Right lobe of liver (tissue), 6 donors: Measurements from ENCODE around the gene PYGO2. TPM values are rescaled to one million over a fixed set of nuclear protein-coding genes. Genes with fewer than 3 reads are reported as not detected.
A peak's percentile ranks its signal among the peaks of the same experiment; 100 is the strongest.

Experiments used
- ATAC-seq, 4 donors: fragments of 200-7000 bp; cut with Tn5 transposase; one replicate each; pipeline ENCODE4 v1.9.1; 2020; ENCODE audit warnings: mild to moderate bottlenecking in 4 of 4, moderate library complexity in 4 of 4
- DNase-seq, 3 donors: peaks; one replicate each; pipeline ENCODE4 v3.0.0-alpha.2; 2020
- H3K27ac ChIP-seq, 3 donors: fragments of 200-600 bp; one replicate each; pipeline ENCODE4 v1.8.0; 2022
- H3K27me3 ChIP-seq, 2 donors: fragments of 200-600 bp; one replicate each; pipeline ENCODE4 v1.8.0; 2022
- H3K36me3 ChIP-seq, 4 donors: fragments of 200-600 bp; sonication (generic) in 1 of 4; one replicate each; pipeline versions ENCODE4 v1.5.1 to v1.8.0; 2017 to 2022; ENCODE audit warnings: control low read depth in 1 of 4
- H3K4me1 ChIP-seq, 4 donors: fragments of 200-600 bp; sonication (generic) in 1 of 4; one replicate each; pipeline versions ENCODE4 v1.5.1 to v1.8.0; 2017 to 2022; ENCODE audit warnings: control low read depth in 1 of 4
- H3K4me3 ChIP-seq, 3 donors: fragments of 200-600 bp; one replicate each; pipeline ENCODE4 v1.8.0; 2022
- H3K9me3 ChIP-seq, 4 donors: fragments of 200-600 bp; sonication (generic) in 1 of 4; one replicate each; pipeline versions ENCODE4 v1.5.1 to v1.8.0; 2017 to 2022; ENCODE audit warnings: control low read depth in 1 of 4
- POLR2A ChIP-seq: fragments of 450-650 bp; IDR thresholded peaks from one replicate; pipeline ENCODE4 v1.6.1; 2017; ENCODE audit warnings: antibody characterized with exemption, mild to moderate bottlenecking
- WGBS: methylation state at CpG from one replicate; pipeline ENCODE4 v1.1.6; 2018; ENCODE audit warnings: low coverage, low lambda C conversion rate; ENCODE audit not compliant: insufficient coverage; ENCODE audit errors: missing lambda C conversion rate; 5-methylcytosine and 5-hydroxymethylcytosine counted together
- intact Hi-C, 2 donors: fragments of 100-400 bp; cut with DNase I; formaldehyde crosslinking; loops; one replicate each; pipeline versions ENCODE4 v1.11.2 to v1.14.1; 2022
- total RNA-seq, 6 experiments: library from RNA; depleted of rRNA in 2 of 6; stranded (reverse); fragments of >200 nt in 2 of 6; fragmentation: NEBNext Ultra II Directional in 3 of 6; extraction: Animal tissue kit (Norgen Biotek cat#: 25700) in 3 of 6; gene quantifications; one replicate each; pipeline versions ENCODE4 v1.1.0 to v1.2.4, GENCODE V29; 2016 to 2023
- TF ChIP-seq, protein P1 (sequence below), 4 donors: fragments of 200-600 bp in 3 of 4; fragments of 450-650 bp in 1 of 4; IDR thresholded peaks; one replicate each; pipeline versions ENCODE4 v1.5.1 to v1.8.0; 2016 to 2022; ENCODE audit warnings: antibody characterized with exemption in 4 of 4, mild to moderate bottlenecking in 2 of 4
- donor health status: DM: no; HTN: yes; CAD: no.
- donor health status: DM: no; HTN: no; CAD: no.
- donor health status: DM: no; HTN: no; CAD: no.
- donor health status: DM: no; HTN: yes; CAD: no.
- donor health status: DM: no; HTN: yes; CAD: no.

PYGO2 gene
- total RNA-seq, 6 experiments from 2014 or later = 9.1 to 13.5 (median 10.9) TPM

DNA sequence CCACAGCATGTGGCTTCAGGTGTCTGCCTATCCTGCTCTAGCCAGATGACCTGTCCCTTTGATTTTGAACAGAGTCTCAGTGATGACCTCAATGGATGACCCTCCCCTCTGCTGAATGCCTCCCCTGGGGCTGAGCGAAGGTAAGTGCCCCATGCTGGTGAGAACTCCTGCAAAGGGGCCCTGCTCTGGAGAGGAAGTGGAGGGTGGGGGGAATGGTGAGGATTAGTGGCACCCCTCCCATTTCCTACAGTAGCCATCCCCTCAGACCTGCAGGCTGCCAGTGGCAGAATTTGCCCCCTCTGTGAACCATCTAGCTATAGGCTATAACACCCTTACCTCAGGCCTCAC lies 21.4 kb downstream of the PYGO2 start:
- no peaks in the 10 kb centered on the region for H3K9me3 ChIP-seq
- intact Hi-C loops = no loop called here
- H3K27ac ChIP-seq = no peak overlapping the region
- H3K4me3 ChIP-seq = no peak overlapping the region
- no peaks in the 10 kb centered on the region for H3K27me3 ChIP-seq
- TF ChIP-seq, protein P1, sequence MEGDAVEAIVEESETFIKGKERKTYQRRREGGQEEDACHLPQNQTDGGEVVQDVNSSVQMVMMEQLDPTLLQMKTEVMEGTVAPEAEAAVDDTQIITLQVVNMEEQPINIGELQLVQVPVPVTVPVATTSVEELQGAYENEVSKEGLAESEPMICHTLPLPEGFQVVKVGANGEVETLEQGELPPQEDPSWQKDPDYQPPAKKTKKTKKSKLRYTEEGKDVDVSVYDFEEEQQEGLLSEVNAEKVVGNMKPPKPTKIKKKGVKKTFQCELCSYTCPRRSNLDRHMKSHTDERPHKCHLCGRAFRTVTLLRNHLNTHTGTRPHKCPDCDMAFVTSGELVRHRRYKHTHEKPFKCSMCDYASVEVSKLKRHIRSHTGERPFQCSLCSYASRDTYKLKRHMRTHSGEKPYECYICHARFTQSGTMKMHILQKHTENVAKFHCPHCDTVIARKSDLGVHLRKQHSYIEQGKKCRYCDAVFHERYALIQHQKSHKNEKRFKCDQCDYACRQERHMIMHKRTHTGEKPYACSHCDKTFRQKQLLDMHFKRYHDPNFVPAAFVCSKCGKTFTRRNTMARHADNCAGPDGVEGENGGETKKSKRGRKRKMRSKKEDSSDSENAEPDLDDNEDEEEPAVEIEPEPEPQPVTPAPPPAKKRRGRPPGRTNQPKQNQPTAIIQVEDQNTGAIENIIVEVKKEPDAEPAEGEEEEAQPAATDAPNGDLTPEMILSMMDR (IDR thresholded peaks at IDR 0.05) = no peak
- TF ChIP-seq POLR2A = no peak
- DNase-seq (no peak), ATAC-seq (no peak)
- no CpG with 5 or more reads among the region's 1 CpG for WGBS
- H3K36me3 ChIP-seq = no peaks in the 10 kb centered on the region
- peaks cover 0 to 42% (median 12%) of the 10 kb centered on the region in 4 donors for H3K4me1 ChIP-seq

DNA sequence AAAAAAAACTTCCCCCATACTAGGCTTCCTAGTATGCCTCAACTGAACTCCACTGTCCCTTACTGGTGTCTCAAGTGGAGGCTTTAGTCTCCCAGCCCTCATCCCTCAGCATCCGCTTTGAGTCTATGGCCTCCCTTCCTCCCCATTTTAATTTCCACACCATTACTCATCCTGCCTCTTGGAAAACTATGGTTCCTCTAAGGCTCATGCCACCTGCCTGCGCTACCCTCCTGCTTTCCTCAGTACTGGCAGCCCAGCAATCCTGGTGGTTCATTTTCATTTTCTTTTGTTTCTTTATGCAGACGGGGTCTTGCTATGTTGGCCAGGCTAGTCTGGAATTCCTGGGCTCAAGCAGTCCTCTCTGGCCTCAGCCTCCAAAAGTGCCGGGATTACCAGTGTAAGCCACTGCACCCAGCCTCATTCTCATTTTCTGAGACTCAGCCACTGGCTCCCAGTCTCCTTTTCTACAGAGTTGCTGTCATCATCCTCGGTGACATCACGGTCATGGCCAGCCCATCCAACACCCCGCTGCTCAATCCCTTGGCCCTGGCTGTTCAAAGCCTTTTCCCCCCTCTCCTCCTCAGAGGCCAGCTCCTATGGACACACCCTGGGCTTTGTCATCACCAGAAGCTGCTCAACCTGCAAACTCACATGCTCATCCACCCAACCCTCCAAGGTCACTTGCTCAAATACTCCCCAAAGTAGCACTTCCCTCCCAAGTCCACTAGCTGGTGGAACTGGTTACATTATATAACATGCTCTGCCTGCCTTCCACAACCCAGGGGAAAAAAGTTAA lies 22.8 kb downstream of the PYGO2 start:
- H3K4me3 ChIP-seq = no peak overlapping the region
- WGBS = 92% methylated on average over 6 of the region's 7 CpGs
- intact Hi-C loops = no loop called here
- DNase-seq = peak in 1 of 3 donors; percentile 40
- H3K27me3 ChIP-seq = no peaks in the 10 kb centered on the region
- no peak for ATAC-seq
- H3K27ac ChIP-seq = peak overlapping the region in 2 of 3 donors; percentile 99 to 100
- TF ChIP-seq, protein P1 (IDR thresholded peaks at IDR 0.05) = no peak
- TF ChIP-seq POLR2A = no peak
- H3K9me3 ChIP-seq = no peaks in the 10 kb centered on the region
- H3K36me3 ChIP-seq = no peaks in the 10 kb centered on the region
- H3K4me1 ChIP-seq = peaks cover 0 to 28% (median 5%) of the 10 kb centered on the region in 4 donors

DNA sequence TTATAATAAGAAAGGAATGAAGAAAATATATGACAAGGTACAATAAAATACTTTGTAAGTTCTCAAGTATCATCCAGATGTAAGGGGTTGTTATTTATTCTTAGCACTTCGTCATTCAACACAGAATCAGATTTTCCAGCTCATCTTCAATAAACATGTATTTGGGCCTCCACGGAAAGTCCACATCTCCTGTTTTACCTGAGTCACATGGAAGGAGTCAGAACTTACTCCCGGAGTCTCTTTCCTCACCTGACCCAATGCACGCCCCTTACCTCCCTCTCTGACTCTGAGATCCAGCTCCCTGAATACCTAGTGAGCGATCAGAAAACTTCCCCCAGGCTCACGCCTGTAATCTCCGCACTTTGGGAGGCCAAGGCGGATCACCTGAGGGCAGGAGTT lies 23.6 kb downstream of the PYGO2 start:
- ATAC-seq (no peak), DNase-seq (peak in 1 of 3 donors; percentile 39)
- Histone ChIP-seq H3K27ac (peak overlapping the region; percentile 99 to 100 (median 99)), H3K36me3 (no peaks in the 10 kb centered on the region), H3K27me3 (no peaks in the 10 kb centered on the region), H3K4me3 (peak overlapping the region in 2 of 3 donors; percentile 60 to 68), H3K4me1 (peaks cover 0 to 25% (median 6%) of the 10 kb centered on the region in 4 donors), H3K9me3 (no peaks in the 10 kb centered on the region)
- intact Hi-C loops = no loop called here
- 82% methylated on average over 5 of the region's 8 CpGs for WGBS
- TF ChIP-seq POLR2A = no peak
- TF ChIP-seq, protein P1 (IDR thresholded peaks at IDR 0.05) = no peak

DNA sequence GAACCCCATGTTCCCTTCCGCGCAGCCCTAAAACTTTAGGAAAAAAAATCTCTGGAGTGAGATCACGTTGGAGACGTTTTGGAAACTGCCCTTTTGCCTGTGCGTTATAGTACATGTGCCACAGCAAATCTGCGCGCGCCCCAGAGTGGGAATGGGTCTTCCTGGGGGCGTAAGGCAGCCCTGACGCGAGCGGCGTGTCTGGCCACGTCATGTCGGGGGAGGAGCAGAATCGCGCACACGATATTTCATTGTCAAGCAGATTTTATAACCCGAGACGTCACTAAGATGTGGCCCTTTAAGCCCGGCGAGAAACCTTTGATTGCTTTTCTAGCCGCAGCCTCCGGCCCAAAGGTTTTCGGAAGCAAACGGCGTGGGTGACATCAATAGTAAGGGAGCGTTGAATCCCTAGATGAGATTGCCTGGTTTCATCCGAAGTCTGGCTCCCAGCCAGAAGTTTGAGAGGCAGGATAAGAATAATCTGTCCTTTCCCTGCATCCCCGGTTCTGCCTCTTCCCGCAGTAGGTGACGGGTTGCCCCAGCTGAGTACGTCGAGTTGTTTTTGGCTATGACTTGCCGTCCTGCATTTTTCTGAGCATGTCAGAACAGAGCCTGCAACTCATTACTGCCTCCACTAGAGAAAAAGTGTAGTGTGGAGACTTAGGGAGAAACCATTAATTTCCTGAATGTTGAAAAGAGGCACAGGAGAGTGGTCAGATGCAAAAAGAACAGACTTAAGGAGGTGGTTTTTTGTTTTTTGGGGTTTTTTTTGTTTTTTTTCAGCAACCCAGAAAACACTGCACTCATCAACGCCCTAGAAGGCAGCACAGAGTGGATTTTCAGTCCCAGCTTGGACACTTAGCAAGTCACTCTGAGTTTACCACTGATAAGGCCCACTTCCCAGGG lies 24.2 kb downstream of the PYGO2 start:
- TF ChIP-seq POLR2A = peak; percentile 65
- TF ChIP-seq, protein P1 (IDR thresholded peaks at IDR 0.05) = peak in 2 of 4 donors; percentile 11 to 38
- DNase-seq (peak; percentile 92 to 95 (median 92)), ATAC-seq (peak; percentile 77 to 84 (median 80))
- H3K27ac ChIP-seq = peak overlapping the region; percentile 99 to 100 (median 99)
- H3K4me1 ChIP-seq = peaks cover 0 to 28% (median 8%) of the 10 kb centered on the region in 4 donors
- H3K9me3 ChIP-seq = no peaks in the 10 kb centered on the region
- no peaks in the 10 kb centered on the region for H3K27me3 ChIP-seq
- WGBS = 1% methylated on average over 32 of the region's 36 CpGs
- H3K4me3 ChIP-seq = peak overlapping the region; percentile 60 to 76 (median 68)
- intact Hi-C loops = no loop called here
- H3K36me3 ChIP-seq = no peaks in the 10 kb centered on the region
